Measurements from ENCODE around the gene HLA-C.
A peak's percentile ranks its signal among the peaks of the same experiment; 100 is the strongest.
"Not testable (repeated sequence)": the region's sequence is repeated elsewhere in the genome, so short reads cannot be mapped to it uniquely, and the experiment has no call there.

The HLA-C gene

DNA sequence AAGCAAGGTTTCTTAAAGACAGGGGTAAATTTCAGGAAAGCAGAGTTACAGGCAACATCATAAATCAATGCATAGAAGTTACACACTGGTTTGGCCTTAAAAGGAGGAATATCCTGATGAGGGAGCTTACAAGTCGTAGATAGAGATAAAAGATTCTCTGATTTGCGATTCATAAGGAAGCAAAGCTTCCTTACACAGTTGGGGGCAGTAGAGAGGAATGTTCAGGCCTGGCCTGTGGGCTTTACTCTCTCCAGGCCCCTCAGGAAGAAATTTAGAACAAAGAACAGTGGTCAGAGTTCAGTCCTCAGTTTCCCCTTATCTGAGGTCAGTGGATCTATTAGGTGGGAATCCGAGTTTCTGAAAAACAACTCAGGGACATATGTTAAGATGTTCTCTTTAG lies 19.3 kb downstream of the HLA-C start:
- no peak overlapping the region for H3K4me3 ChIP-seq (ENCODE audit: low read depth in 1 of 2, low read length in 2 of 2)
- H3K9ac ChIP-seq (ENCODE audit: low read depth in 1 of 2, low read length in 2 of 2): no peak overlapping the region
- no peaks in the 10 kb centered on the region for H3K27me3 ChIP-seq (ENCODE audit: control insufficient read depth in 1 of 2, insufficient read depth in 2 of 2, low read length in 2 of 2)
- no peak overlapping the region for H3K27ac ChIP-seq (ENCODE audit: low read depth, low read length)
- no peaks in the 10 kb centered on the region for H3K4me1 ChIP-seq (ENCODE audit: control insufficient read depth in 1 of 2, insufficient read depth in 2 of 2, low read length in 2 of 2)
- H3K9me3 ChIP-seq (ENCODE audit: control insufficient read depth in 1 of 2, low read length in 2 of 2): no peaks in the 10 kb centered on the region
- no peaks in the 10 kb centered on the region for H3K36me3 ChIP-seq (ENCODE audit: control insufficient read depth in 1 of 2, insufficient read depth in 2 of 2, low read length in 2 of 2)

DNA sequence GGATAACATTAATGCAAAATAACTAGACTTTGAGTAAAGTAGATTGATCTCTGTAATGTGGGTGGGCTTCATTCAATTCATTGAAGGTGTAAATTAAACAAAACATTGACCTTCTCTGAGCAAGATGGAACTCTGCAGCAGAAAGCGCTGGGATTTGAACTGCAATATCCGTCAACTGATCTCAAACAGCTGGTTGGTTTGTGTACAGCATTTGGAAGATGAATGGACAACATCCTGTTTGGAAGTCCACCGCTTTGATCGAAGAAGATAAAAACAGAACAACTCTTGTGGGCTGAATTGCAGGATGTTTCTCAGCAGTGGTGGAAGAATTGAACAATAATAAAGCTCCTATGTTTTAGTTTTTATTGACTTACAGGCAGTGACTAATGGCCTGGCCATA lies 20.6 kb downstream of the HLA-C start:
- no peaks in the 10 kb centered on the region for H3K27me3 ChIP-seq (ENCODE audit: control insufficient read depth in 1 of 2, insufficient read depth in 2 of 2, low read length in 2 of 2)

DNA sequence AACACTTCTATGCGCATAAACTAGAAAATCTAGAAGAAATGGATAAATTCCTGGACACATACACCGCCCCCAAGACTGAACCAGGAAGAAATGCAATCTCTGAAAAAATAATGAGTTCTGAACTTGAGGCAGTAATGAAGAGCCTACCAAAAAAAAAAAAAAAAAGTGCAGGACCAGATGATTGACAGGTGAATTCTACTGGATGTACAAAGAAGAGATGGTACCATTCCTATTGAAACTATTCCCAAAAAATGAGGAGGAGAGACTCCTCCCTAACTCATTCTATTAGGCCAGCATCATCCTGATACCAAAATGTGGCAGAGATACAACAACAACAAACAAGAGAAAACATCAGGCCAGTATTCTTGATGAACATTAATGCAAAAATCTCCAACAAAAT lies 22.7 kb downstream of the HLA-C start:
- Histone ChIP-seq H3K9ac (ENCODE audit: low read depth in 1 of 2, low read length in 2 of 2) (no peak overlapping the region), H3K4me1 (ENCODE audit: control insufficient read depth in 1 of 2, insufficient read depth in 2 of 2, low read length in 2 of 2) (peaks cover 0 to 9% of the 10 kb centered on the region in 2 donors), H3K27ac (ENCODE audit: low read depth, low read length) (no peak overlapping the region), H3K9me3 (ENCODE audit: control insufficient read depth in 1 of 2, low read length in 2 of 2) (no peaks in the 10 kb centered on the region), H3K27me3 (ENCODE audit: control insufficient read depth in 1 of 2, insufficient read depth in 2 of 2, low read length in 2 of 2) (no peaks in the 10 kb centered on the region), H3K36me3 (ENCODE audit: control insufficient read depth in 1 of 2, insufficient read depth in 2 of 2, low read length in 2 of 2) (no peaks in the 10 kb centered on the region), H3K4me3 (ENCODE audit: low read depth in 1 of 2, low read length in 2 of 2) (no peak overlapping the region)

More for the DNA sequence above, 20.6 kb downstream of the HLA-C start:
- no peaks in the 10 kb centered on the region for H3K36me3 ChIP-seq (ENCODE audit: control insufficient read depth in 1 of 2, insufficient read depth in 2 of 2, low read length in 2 of 2)
- no peaks in the 10 kb centered on the region for H3K9me3 ChIP-seq (ENCODE audit: control insufficient read depth in 1 of 2, low read length in 2 of 2)
- H3K9ac ChIP-seq (ENCODE audit: low read depth in 1 of 2, low read length in 2 of 2): no peak overlapping the region
- peaks cover 0 to 2% of the 10 kb centered on the region in 2 donors for H3K4me1 ChIP-seq (ENCODE audit: control insufficient read depth in 1 of 2, insufficient read depth in 2 of 2, low read length in 2 of 2)
- H3K4me3 ChIP-seq (ENCODE audit: low read depth in 1 of 2, low read length in 2 of 2): no peak overlapping the region
- H3K27ac ChIP-seq (ENCODE audit: low read depth, low read length): no peak overlapping the region

DNA sequence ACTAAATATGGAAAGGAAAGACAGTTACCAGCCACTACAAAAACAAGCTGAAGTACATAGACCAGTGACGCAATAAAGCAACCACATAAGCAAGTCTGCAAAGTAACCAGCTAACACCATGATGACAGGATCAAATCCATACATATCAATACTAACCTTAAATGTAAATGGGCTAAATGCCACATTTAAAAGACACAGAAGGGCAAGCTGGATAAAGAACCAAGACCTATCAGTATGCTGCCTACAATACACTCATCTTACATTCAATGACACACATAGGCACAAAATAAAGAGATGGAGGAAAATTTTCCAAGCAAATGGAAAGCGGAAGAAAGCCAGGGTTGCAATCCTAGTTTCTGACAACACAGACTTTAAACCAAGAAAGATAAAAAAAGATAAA lies 24.1 kb downstream of the HLA-C start:
- Histone ChIP-seq H3K27me3 (ENCODE audit: control insufficient read depth in 1 of 2, insufficient read depth in 2 of 2, low read length in 2 of 2) (no peaks in the 10 kb centered on the region), H3K9me3 (ENCODE audit: control insufficient read depth in 1 of 2, low read length in 2 of 2) (no peaks in the 10 kb centered on the region), H3K36me3 (ENCODE audit: control insufficient read depth in 1 of 2, insufficient read depth in 2 of 2, low read length in 2 of 2) (no peaks in the 10 kb centered on the region), H3K27ac (ENCODE audit: low read depth, low read length) (no peak overlapping the region), H3K4me3 (ENCODE audit: low read depth in 1 of 2, low read length in 2 of 2) (no peak overlapping the region), H3K4me1 (ENCODE audit: control insufficient read depth in 1 of 2, insufficient read depth in 2 of 2, low read length in 2 of 2) (peaks cover 0 to 9% of the 10 kb centered on the region in 2 donors), H3K9ac (ENCODE audit: low read depth in 1 of 2, low read length in 2 of 2) (no peak overlapping the region)

- Histone ChIP-seq H3K4me1 (ENCODE audit: control insufficient read depth in 1 of 2, insufficient read depth in 2 of 2, low read length in 2 of 2) (peaks cover 0 to 9% of the 10 kb centered on the region in 2 donors), H3K4me3 (ENCODE audit: low read depth in 1 of 2, low read length in 2 of 2) (no peak overlapping the region), H3K36me3 (ENCODE audit: control insufficient read depth in 1 of 2, insufficient read depth in 2 of 2, low read length in 2 of 2) (no peaks in the 10 kb centered on the region), H3K27me3 (ENCODE audit: control insufficient read depth in 1 of 2, insufficient read depth in 2 of 2, low read length in 2 of 2) (no peaks in the 10 kb centered on the region), H3K9me3 (ENCODE audit: control insufficient read depth in 1 of 2, low read length in 2 of 2) (no peaks in the 10 kb centered on the region), H3K9ac (ENCODE audit: low read depth in 1 of 2, low read length in 2 of 2) (no peak overlapping the region), H3K27ac (ENCODE audit: low read depth, low read length) (no peak overlapping the region)
Measured at GRCh38 chr6:31246051-31246521, 25.8 kb downstream of the HLA-C start.

DNA sequence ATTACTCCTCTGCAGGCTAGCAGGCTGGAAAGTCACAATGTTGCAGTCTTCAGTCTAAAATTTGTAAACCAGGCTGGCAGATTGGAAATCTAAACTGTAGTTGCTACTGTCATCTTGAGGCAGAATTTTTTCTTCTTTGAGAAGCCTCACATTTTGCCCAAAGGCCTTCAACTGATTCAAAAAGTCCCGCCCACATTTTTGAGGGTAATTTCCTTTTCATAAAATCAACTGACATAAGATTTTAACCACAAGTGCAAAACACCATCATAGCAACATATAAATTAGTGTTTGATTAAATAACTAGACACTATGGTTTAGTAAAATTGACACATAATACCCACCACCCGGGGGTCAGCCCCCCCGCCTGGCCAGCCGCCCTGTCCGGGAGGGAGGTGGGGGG lies 28.4 kb downstream of the HLA-C start:
- Histone ChIP-seq H3K27me3 (ENCODE audit: control insufficient read depth in 1 of 2, insufficient read depth in 2 of 2, low read length in 2 of 2) (no peaks in the 10 kb centered on the region), H3K9ac (ENCODE audit: low read depth in 1 of 2, low read length in 2 of 2) (no peak overlapping the region), H3K27ac (ENCODE audit: low read depth, low read length) (no peak overlapping the region), H3K4me1 (ENCODE audit: control insufficient read depth in 1 of 2, insufficient read depth in 2 of 2, low read length in 2 of 2) (peaks cover 0 to 9% of the 10 kb centered on the region in 2 donors), H3K4me3 (ENCODE audit: low read depth in 1 of 2, low read length in 2 of 2) (no peak overlapping the region), H3K36me3 (ENCODE audit: control insufficient read depth in 1 of 2, insufficient read depth in 2 of 2, low read length in 2 of 2) (no peaks in the 10 kb centered on the region), H3K9me3 (ENCODE audit: control insufficient read depth in 1 of 2, low read length in 2 of 2) (no peaks in the 10 kb centered on the region)

DNA sequence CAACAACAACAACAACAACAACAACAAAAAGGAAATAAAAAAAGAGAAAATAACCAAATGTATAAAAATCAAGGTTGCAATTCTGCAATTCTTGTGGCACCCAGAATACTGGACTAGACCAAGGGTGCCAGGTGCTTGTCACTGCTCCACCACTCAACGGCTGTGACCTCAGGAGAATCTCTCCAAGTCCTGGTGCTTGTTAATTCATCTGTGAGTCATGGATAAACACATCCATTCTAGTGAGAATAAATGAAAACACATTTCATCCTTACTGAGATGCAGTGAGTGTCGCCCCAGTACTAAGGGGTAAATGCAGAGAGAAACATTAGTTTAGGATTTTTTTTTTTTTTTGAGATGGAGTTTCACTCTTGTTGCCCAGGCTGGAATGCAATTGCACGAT lies 32.0 kb downstream of the HLA-C start:
- Histone ChIP-seq H3K27ac (ENCODE audit: low read depth, low read length) (no peak overlapping the region), H3K4me1 (ENCODE audit: control insufficient read depth in 1 of 2, insufficient read depth in 2 of 2, low read length in 2 of 2) (no peaks in the 10 kb centered on the region), H3K9ac (ENCODE audit: low read depth in 1 of 2, low read length in 2 of 2) (no peak overlapping the region), H3K4me3 (ENCODE audit: low read depth in 1 of 2, low read length in 2 of 2) (no peak overlapping the region), H3K36me3 (ENCODE audit: control insufficient read depth in 1 of 2, insufficient read depth in 2 of 2, low read length in 2 of 2) (no peaks in the 10 kb centered on the region), H3K27me3 (ENCODE audit: control insufficient read depth in 1 of 2, insufficient read depth in 2 of 2, low read length in 2 of 2) (no peaks in the 10 kb centered on the region), H3K9me3 (ENCODE audit: control insufficient read depth in 1 of 2, low read length in 2 of 2) (no peaks in the 10 kb centered on the region)

GRCh38 chr6:31234101-31234500 lies 37.8 kb downstream of the HLA-C start:
- H3K9me3 ChIP-seq (ENCODE audit: control insufficient read depth in 1 of 2, low read length in 2 of 2); H3K4me3 ChIP-seq (ENCODE audit: low read depth in 1 of 2, low read length in 2 of 2); H3K9ac ChIP-seq (ENCODE audit: low read depth in 1 of 2, low read length in 2 of 2); H3K27ac ChIP-seq (ENCODE audit: low read depth, low read length); H3K4me1 ChIP-seq (ENCODE audit: control insufficient read depth in 1 of 2, insufficient read depth in 2 of 2, low read length in 2 of 2); H3K27me3 ChIP-seq (ENCODE audit: control insufficient read depth in 1 of 2, insufficient read depth in 2 of 2, low read length in 2 of 2); H3K36me3 ChIP-seq (ENCODE audit: control insufficient read depth in 1 of 2, insufficient read depth in 2 of 2, low read length in 2 of 2): not testable (repeated sequence)

DNA sequence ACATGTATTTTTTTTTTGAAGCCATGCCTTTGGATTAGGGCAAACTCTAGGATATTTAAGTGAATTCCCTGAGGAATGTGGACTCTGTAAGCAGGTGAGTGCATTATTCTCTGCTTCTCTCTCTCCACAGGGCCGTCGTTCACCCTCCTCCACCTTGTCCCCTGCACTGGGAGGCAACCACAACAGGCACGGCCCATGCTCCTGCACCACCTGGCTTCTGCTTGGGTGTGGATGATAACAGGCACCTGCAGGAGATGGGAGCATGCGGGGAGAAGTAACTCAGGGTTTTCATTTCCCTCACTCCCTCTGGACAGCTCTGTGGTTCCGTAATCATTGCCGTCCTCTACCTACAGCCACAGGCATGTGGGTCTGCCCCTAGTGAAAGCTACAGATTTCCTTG lies 43.4 kb downstream of the HLA-C start:
- Histone ChIP-seq H3K9me3 (ENCODE audit: control insufficient read depth in 1 of 2, low read length in 2 of 2) (no peaks in the 10 kb centered on the region), H3K36me3 (ENCODE audit: control insufficient read depth in 1 of 2, insufficient read depth in 2 of 2, low read length in 2 of 2) (no peaks in the 10 kb centered on the region), H3K4me3 (ENCODE audit: low read depth in 1 of 2, low read length in 2 of 2) (peak overlapping the region in 1 of 2 donors; percentile 28), H3K4me1 (ENCODE audit: control insufficient read depth in 1 of 2, insufficient read depth in 2 of 2, low read length in 2 of 2) (peaks cover 0 to 9% of the 10 kb centered on the region in 2 donors), H3K27me3 (ENCODE audit: control insufficient read depth in 1 of 2, insufficient read depth in 2 of 2, low read length in 2 of 2) (no peaks in the 10 kb centered on the region), H3K9ac (ENCODE audit: low read depth in 1 of 2, low read length in 2 of 2) (peak overlapping the region in 1 of 2 donors; percentile 7), H3K27ac (ENCODE audit: low read depth, low read length) (no peak overlapping the region)

- H3K27ac ChIP-seq (ENCODE audit: low read depth, low read length): no peak overlapping the region
- H3K9me3 ChIP-seq (ENCODE audit: control insufficient read depth in 1 of 2, low read length in 2 of 2): no peaks in the 10 kb centered on the region
- H3K27me3 ChIP-seq (ENCODE audit: control insufficient read depth in 1 of 2, insufficient read depth in 2 of 2, low read length in 2 of 2): no peaks in the 10 kb centered on the region
- no peak overlapping the region for H3K4me3 ChIP-seq (ENCODE audit: low read depth in 1 of 2, low read length in 2 of 2)
- H3K36me3 ChIP-seq (ENCODE audit: control insufficient read depth in 1 of 2, insufficient read depth in 2 of 2, low read length in 2 of 2): no peaks in the 10 kb centered on the region
- H3K9ac ChIP-seq (ENCODE audit: low read depth in 1 of 2, low read length in 2 of 2): no peak overlapping the region
- H3K4me1 ChIP-seq (ENCODE audit: control insufficient read depth in 1 of 2, insufficient read depth in 2 of 2, low read length in 2 of 2): peaks cover 0 to 9% of the 10 kb centered on the region in 2 donors
Measured at GRCh38 chr6:31227143-31227542, 44.7 kb downstream of the HLA-C start.

DNA sequence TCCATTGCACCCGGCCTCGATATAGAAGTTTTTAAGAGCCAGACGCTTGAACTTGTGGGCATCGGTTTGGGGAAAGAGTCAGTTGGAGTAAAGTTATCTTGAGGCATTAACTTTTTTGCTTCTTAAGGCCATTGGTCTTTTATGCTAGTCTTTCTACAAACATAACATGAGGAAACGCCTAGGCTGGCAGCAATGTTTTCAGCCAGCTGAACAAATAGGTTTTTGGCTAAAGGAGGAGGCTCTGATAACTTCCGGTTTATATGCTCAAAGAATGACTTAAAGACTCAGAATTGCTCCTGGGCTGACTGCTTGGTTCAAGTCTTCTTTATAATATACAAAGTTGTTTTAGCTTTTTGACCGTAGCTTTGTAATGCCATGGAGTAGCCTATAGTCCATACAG lies 46.2 kb downstream of the HLA-C start:
- Histone ChIP-seq H3K9me3 (ENCODE audit: control insufficient read depth in 1 of 2, low read length in 2 of 2) (no peaks in the 10 kb centered on the region), H3K4me3 (ENCODE audit: low read depth in 1 of 2, low read length in 2 of 2) (no peak overlapping the region), H3K9ac (ENCODE audit: low read depth in 1 of 2, low read length in 2 of 2) (no peak overlapping the region), H3K36me3 (ENCODE audit: control insufficient read depth in 1 of 2, insufficient read depth in 2 of 2, low read length in 2 of 2) (no peaks in the 10 kb centered on the region), H3K27me3 (ENCODE audit: control insufficient read depth in 1 of 2, insufficient read depth in 2 of 2, low read length in 2 of 2) (no peaks in the 10 kb centered on the region), H3K4me1 (ENCODE audit: control insufficient read depth in 1 of 2, insufficient read depth in 2 of 2, low read length in 2 of 2) (peaks cover 0 to 9% of the 10 kb centered on the region in 2 donors), H3K27ac (ENCODE audit: low read depth, low read length) (no peak overlapping the region)
